ENCODE measurements around the gene FKBP8. TPM values are rescaled to one million over a fixed set of nuclear protein-coding genes. Genes with fewer than 3 reads are reported as not detected.

The FKBP8 gene
- total RNA-seq, 1 experiment from 2014 or later = 261 TPM

- Histone ChIP-seq H2AFZ (ENCODE audit: low read depth, low read length, poor library complexity, severe bottlenecking) (no peak overlapping the region), H3K79me2 (ENCODE audit: insufficient read depth, low read length) (peaks cover 93% of the 10 kb centered on the region), H3K4me3 (replicated peaks in 1 of 2; ENCODE audit: low read depth in 1 of 2, low read length in 2 of 2) (no peak overlapping the region), H3K27ac (ENCODE audit: low read depth, low read length) (no peak overlapping the region), H3K9me2 (ENCODE audit: insufficient read depth) (no peaks in the 10 kb centered on the region), H3K27me3 (ENCODE audit: insufficient read depth, low read length) (no peaks in the 10 kb centered on the region), H3K4me1 (ENCODE audit: control insufficient read depth in 1 of 2, insufficient read depth in 2 of 2, low read length in 2 of 2) (peaks cover 7 to 16% of the 10 kb centered on the region in 2 experiments; a peak in 2 of 4 replicates), H3K4me2 (ENCODE audit: low read length) (no peak overlapping the region), H3K9ac (ENCODE audit: low read length) (no peak overlapping the region), H4K20me1 (ENCODE audit: insufficient read depth) (0 out of 2 replicates have a peak, but pooled peaks cover 2% of the 10 kb centered on the region), H3K9me3 (ENCODE audit: control insufficient read depth in 1 of 2, insufficient read depth in 1 of 2, low read depth in 1 of 2, low read length in 2 of 2) (no peaks in the 10 kb centered on the region), H3K36me3 (ENCODE audit: control insufficient read depth in 1 of 2, insufficient read depth in 2 of 2, low read length in 2 of 2) (no peaks in the 10 kb centered on the region; a peak in 2 of 4 replicates)
- DNase-seq (ENCODE audit: low read depth, low spot score) (no peak), ATAC-seq (no peak)
- TF ChIP-seq POLR2A (IDR thresholded peaks at IDR 0.05; ENCODE audit: borderline replicate concordance, extremely low read depth, insufficient read depth, insufficient read length) = no peak
- no peak for TF ChIP-seq JUND (IDR thresholded peaks at IDR 0.05)
- no peak for TF ChIP-seq YY1 (IDR thresholded peaks at IDR 0.05; ENCODE audit: extremely low read depth, insufficient replicate concordance, low read depth, low read length)
- TF ChIP-seq TCF7L2 (IDR thresholded peaks at IDR 0.05; ENCODE audit: borderline replicate concordance, extremely low read depth, insufficient read depth, insufficient read length) = no peak
- no peak for TF ChIP-seq EGR1 (IDR thresholded peaks at IDR 0.05; ENCODE audit: low read depth)
- TF ChIP-seq CBX3 (IDR thresholded peaks at IDR 0.05; ENCODE audit: low read depth) = no peak
- no peak for TF ChIP-seq FOSL1 (IDR thresholded peaks at IDR 0.05; ENCODE audit: low read depth)
- no peak for TF ChIP-seq ZNF274 (IDR thresholded peaks at IDR 0.05; ENCODE audit: low read depth, low read length)
- TF ChIP-seq SIN3A (IDR thresholded peaks at IDR 0.05; ENCODE audit: low read depth) = no peak
- ChIA-PET POLR2A (no interaction called here), CTCF (no interaction called here), RAD21 (ENCODE audit: low non-redundant PET in 1 of 2, low total read pairs in 2 of 2, uncharacterized antibody in 2 of 2, unreplicated experiment in 2 of 2) (interaction anchor here in 1 of 2 experiments (0.7 kb wide), 1 partner anchor 58 kb away, joined by 3 read pairs; the partner anchor contains the start of gene UBA52)
- intact Hi-C loops (cut with micrococcal nuclease) = no loop called here
- no TSS peak for BruUV-seq (replicated peaks)
Measured at GRCh38 chr19:18513868-18514267, 29.5 kb downstream of the FKBP8 start.

GRCh38 chr19:18510216-18510615 is 33.2 kb downstream of the FKBP8 start:
- no peak overlapping the region for H3K4me2 ChIP-seq (ENCODE audit: low read length)
- DNase-seq (ENCODE audit: low read depth, low spot score) (no peak), ATAC-seq (no peak)
- BruUV-seq (replicated peaks) = no TSS peak
- H3K27ac ChIP-seq (ENCODE audit: low read depth, low read length) = no peak overlapping the region
- H3K4me1 ChIP-seq (ENCODE audit: control insufficient read depth in 1 of 2, insufficient read depth in 2 of 2, low read length in 2 of 2) = peaks cover 14 to 31% of the 10 kb centered on the region in 2 experiments
- ChIA-PET CTCF (interaction anchor here (0.5 to 1.1 kb wide), 3 partner anchors 10 to 185 kb away, joined by 3 to 5 read pairs (median 3); no protein-coding TSS in a partner anchor), RAD21 (ENCODE audit: low non-redundant PET in 1 of 2, low total read pairs in 2 of 2, uncharacterized antibody in 2 of 2, unreplicated experiment in 2 of 2) (no interaction called here), POLR2A (interaction anchor here (1.8 kb wide), 1 partner anchor 10 kb away, joined by 5 read pairs; no protein-coding TSS in a partner anchor)
- H3K27me3 ChIP-seq (ENCODE audit: insufficient read depth, low read length) = no peaks in the 10 kb centered on the region
- peaks cover 93% of the 10 kb centered on the region for H3K79me2 ChIP-seq (ENCODE audit: insufficient read depth, low read length)
- H2AFZ ChIP-seq (ENCODE audit: low read depth, low read length, poor library complexity, severe bottlenecking) = no peak overlapping the region
- intact Hi-C loops (cut with micrococcal nuclease) = no loop called here
- no peak overlapping the region for H3K9ac ChIP-seq (ENCODE audit: low read length)
- H4K20me1 ChIP-seq (ENCODE audit: insufficient read depth) = peaks cover 7% of the 10 kb centered on the region; the same call in 1 of the 2 replicates
- no peaks in the 10 kb centered on the region for H3K9me3 ChIP-seq (ENCODE audit: control insufficient read depth in 1 of 2, insufficient read depth in 1 of 2, low read depth in 1 of 2, low read length in 2 of 2)
- TF ChIP-seq SP1 (IDR thresholded peaks at IDR 0.05; ENCODE audit: low read depth) (no peak), EZH2 (IDR thresholded peaks at IDR 0.05) (no peak), FOSL1 (IDR thresholded peaks at IDR 0.05; ENCODE audit: low read depth) (no peak), CTCF (IDR thresholded peaks at IDR 0.05 in 2 of 3, conservative IDR thresholded peaks at IDR 0.05 in 1 of 3; ENCODE audit: borderline replicate concordance in 1 of 3, insufficient read depth in 1 of 3, low read depth in 2 of 3, low read length in 2 of 3) (no peak), CBX3 (IDR thresholded peaks at IDR 0.05; ENCODE audit: low read depth) (no peak), SIN3A (IDR thresholded peaks at IDR 0.05; ENCODE audit: low read depth) (no peak), RAD21 (IDR thresholded peaks at IDR 0.05; ENCODE audit: low read depth) (no peak), CEBPB (IDR thresholded peaks at IDR 0.05; ENCODE audit: low read depth) (no peak), ZFX (IDR thresholded peaks at IDR 0.05) (no peak), SRF (IDR thresholded peaks at IDR 0.05; ENCODE audit: low read depth) (no peak), ELF1 (IDR thresholded peaks at IDR 0.05; ENCODE audit: borderline replicate concordance, low read depth) (no peak), EZH2phosphoT487 (IDR thresholded peaks at IDR 0.05; ENCODE audit: borderline replicate concordance) (no peak), TCF7L2 (IDR thresholded peaks at IDR 0.05; ENCODE audit: borderline replicate concordance, extremely low read depth, insufficient read depth, insufficient read length) (no peak), POLR2A (IDR thresholded peaks at IDR 0.05; ENCODE audit: borderline replicate concordance, extremely low read depth, insufficient read depth, insufficient read length) (no peak), MAX (IDR thresholded peaks at IDR 0.05) (no peak), YY1 (IDR thresholded peaks at IDR 0.05; ENCODE audit: extremely low read depth, insufficient replicate concordance, low read depth, low read length) (no peak)
- H3K9me2 ChIP-seq (ENCODE audit: insufficient read depth) = no peaks in the 10 kb centered on the region
- no peak overlapping the region for H3K4me3 ChIP-seq (replicated peaks in 1 of 2; ENCODE audit: low read depth in 1 of 2, low read length in 2 of 2)
- H3K36me3 ChIP-seq (ENCODE audit: control insufficient read depth in 1 of 2, insufficient read depth in 2 of 2, low read length in 2 of 2) = no peaks in the 10 kb centered on the region; a peak in 2 of 4 replicates
